Neutrophil (primary cell): Measurements from ENCODE around the gene CALCOCO1.
A peak's percentile ranks its signal among the peaks of the same experiment; 100 is the strongest.

Source experiments
- H3K27ac ChIP-seq: fragments of 200-600 bp; sonication (generic); 2 replicates; pipeline ENCODE4 v1.5.1; 2016; ENCODE audit warnings: mild to moderate bottlenecking, moderate library complexity
- H3K27me3 ChIP-seq: fragments of 200-600 bp; sonication (generic); 2 replicates; pipeline ENCODE4 v1.6.0; 2016; ENCODE audit warnings: mild to moderate bottlenecking
- H3K36me3 ChIP-seq: fragments of 200-600 bp; sonication (generic); 2 replicates; pipeline ENCODE4 v1.5.1; 2017
- H3K4me1 ChIP-seq, 2 experiments: fragments of 200-600 bp in 1 of 2; sonication (generic) in 1 of 2; 1 replicate in 1 of 2; 2 replicates in 1 of 2; pipeline versions ENCODE4 v1.5.1 to v1.6.1; 2013 to 2016; ENCODE audit warnings: low read depth in 1 of 2, low read length in 1 of 2, mild to moderate bottlenecking in 1 of 2, moderate library complexity in 1 of 2; ENCODE audit not compliant: control insufficient read depth in 1 of 2, insufficient read depth in 1 of 2
- H3K4me3 ChIP-seq, 2 experiments: fragments of 200-600 bp in 1 of 2; sonication (generic) in 1 of 2; 1 replicate in 1 of 2; 2 replicates in 1 of 2; pipeline ENCODE4 v1.5.1; 2013 to 2016; ENCODE audit warnings: low read depth in 1 of 2, low read length in 1 of 2, mild to moderate bottlenecking in 1 of 2, moderate library complexity in 1 of 2
- H3K9me3 ChIP-seq: fragments of 200-600 bp; sonication (generic); 2 replicates; pipeline ENCODE4 v1.5.1; 2016
- TF ChIP-seq, protein P1 (sequence below): fragments of 200-600 bp; sonication (generic); IDR thresholded peaks from 2 replicates; pipeline ENCODE4 v1.5.1; 2016; ENCODE audit warnings: antibody characterized with exemption

Gene CALCOCO1

DNA sequence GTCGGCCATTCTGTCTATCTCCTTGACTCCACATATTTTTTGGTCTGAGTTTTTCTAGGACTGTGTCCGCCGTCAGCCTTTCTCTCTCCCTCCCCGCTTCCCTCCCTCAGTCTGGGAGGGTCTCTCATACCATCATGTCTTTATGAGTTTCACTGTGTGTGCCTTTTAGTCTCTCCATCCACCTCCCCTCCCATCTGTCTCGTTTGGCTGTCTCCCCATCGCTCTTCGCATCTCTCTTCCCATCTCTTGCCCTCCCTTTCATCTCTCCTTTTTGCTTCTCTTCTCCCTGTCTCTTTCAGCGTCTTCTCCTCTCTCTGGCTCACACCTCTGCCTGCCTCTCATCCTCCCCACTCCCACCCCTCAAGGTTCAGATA, 31.5 kb upstream of the CALCOCO1 start:
- Histone ChIP-seq H3K4me1 (peaks cover 8 to 17% of the 10 kb centered on the region in 2 experiments), H3K4me3 (no peak overlapping the region), H3K27ac (no peak overlapping the region), H3K27me3 (peaks cover 99% of the 10 kb centered on the region), H3K9me3 (no peaks in the 10 kb centered on the region), H3K36me3 (no peaks in the 10 kb centered on the region)
- TF ChIP-seq, protein P1, sequence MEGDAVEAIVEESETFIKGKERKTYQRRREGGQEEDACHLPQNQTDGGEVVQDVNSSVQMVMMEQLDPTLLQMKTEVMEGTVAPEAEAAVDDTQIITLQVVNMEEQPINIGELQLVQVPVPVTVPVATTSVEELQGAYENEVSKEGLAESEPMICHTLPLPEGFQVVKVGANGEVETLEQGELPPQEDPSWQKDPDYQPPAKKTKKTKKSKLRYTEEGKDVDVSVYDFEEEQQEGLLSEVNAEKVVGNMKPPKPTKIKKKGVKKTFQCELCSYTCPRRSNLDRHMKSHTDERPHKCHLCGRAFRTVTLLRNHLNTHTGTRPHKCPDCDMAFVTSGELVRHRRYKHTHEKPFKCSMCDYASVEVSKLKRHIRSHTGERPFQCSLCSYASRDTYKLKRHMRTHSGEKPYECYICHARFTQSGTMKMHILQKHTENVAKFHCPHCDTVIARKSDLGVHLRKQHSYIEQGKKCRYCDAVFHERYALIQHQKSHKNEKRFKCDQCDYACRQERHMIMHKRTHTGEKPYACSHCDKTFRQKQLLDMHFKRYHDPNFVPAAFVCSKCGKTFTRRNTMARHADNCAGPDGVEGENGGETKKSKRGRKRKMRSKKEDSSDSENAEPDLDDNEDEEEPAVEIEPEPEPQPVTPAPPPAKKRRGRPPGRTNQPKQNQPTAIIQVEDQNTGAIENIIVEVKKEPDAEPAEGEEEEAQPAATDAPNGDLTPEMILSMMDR = no peak

DNA sequence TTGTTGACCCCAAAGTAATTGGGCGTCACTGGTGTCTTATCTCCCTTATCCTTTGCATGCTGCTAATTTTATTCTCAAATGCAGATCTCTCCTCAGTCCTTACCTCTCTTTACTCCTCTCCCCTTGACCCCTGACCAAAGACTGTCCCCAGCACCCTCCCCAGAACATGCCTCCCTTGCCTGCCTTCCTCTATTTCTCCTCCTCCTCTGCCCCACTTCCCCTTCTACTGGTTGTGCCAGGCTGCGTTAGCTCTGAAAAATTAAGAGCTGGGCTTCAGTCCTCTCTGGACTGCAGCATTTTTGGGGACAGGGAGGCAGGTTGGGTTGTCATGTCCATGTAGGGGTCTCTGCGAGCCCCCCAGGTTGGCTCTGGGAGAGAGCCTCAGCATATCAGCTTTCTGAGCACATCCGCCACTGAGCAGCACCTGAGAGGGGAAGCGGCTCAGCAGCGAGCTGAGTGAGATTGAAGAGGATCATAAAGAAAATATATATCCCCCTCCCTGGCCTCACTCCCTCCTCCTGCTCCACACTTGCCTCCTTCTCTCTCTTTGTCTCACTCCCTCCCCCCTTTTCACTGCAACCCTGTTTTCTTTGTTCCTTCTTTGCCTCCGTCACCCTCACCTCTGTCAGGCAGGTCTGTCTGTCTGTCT, 31.0 kb upstream of the CALCOCO1 start:
- TF ChIP-seq, protein P1 = no peak
- Histone ChIP-seq H3K27me3 (peaks cover 99% of the 10 kb centered on the region), H3K4me3 (no peak overlapping the region), H3K36me3 (no peaks in the 10 kb centered on the region), H3K27ac (no peak overlapping the region), H3K4me1 (peaks cover 8 to 17% of the 10 kb centered on the region in 2 experiments), H3K9me3 (no peaks in the 10 kb centered on the region)

DNA sequence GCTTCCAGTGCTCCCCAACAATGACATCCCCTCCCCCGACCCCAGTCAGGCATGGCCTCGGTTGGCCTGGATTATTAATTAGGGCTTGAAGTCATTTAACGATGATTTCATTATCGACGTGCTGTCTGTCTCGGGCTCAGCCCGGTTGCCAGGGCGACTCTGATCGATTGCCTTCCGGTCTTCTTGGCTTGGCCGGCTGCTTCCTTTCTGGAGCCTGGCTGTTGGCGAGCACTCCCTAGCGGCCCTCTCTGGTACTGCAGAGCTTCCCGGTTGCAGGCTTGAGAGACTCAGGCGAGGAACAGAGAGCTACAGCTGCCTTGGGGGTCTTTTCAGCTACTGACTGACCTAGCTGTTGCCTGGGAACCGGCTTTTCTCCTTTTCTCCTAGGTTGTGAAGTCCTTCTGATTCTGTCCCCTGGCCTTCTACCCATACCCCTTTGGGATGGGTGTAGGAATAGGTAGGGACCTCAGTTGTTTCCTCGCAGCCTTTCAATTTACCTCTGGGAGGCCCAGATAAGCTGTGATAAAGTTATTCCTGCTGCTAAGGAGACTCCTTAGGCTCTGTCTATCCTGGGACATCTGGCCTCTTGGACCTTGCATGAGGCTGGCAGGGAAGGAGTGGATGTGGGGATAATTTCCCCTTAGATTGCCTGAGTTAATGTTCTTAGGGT, 30.0 kb upstream of the CALCOCO1 start:
- Histone ChIP-seq H3K4me3 (no peak overlapping the region), H3K27me3 (peaks cover 99% of the 10 kb centered on the region), H3K9me3 (no peaks in the 10 kb centered on the region), H3K27ac (no peak overlapping the region), H3K4me1 (peaks cover 8 to 17% of the 10 kb centered on the region in 2 experiments), H3K36me3 (no peaks in the 10 kb centered on the region)
- TF ChIP-seq, protein P1 = peak; percentile 88

DNA sequence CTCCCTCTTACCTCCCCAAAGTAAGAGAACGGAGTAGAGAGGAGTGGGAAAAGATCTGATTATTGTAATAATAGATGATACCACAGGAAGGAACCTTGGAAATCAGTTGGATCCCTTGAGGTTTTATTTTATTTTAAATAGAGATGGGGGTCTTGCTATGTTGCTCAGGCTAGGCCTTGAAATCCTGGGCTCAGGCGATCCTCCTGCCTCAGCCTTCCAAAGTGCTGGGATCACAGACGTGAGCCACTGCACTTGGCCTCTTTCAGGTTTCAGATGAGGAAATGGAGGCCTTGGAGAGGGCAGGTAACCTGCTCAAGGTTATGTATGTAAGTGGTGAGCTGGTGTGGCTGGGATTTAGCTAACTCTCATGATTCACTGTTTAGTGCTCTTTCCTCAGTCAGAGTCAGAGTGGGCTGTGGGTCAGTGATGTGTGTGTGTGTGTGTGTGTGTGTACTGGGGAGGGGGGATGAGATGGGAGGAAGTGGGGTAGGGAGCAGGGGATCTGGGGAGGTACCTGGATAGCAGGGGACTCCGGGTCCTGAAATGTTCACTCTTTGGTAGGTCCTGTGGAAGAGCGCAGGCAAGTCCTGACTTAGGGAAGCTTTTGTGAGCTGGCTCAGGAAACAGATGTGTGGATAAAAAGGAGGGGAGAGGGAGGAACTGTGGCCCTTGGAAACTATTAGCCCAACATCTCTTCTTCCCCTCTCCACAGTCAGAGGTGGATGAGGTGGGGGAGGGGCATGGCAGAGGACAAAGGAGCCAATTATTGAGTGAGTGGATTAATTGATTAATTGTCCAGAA, 29.2 kb upstream of the CALCOCO1 start:
- Histone ChIP-seq H3K27me3 (peaks cover 99% of the 10 kb centered on the region), H3K4me3 (no peak overlapping the region), H3K27ac (no peak overlapping the region), H3K36me3 (no peaks in the 10 kb centered on the region), H3K4me1 (peaks cover 12 to 23% of the 10 kb centered on the region in 2 experiments), H3K9me3 (no peaks in the 10 kb centered on the region)
- TF ChIP-seq, protein P1 = no peak

DNA sequence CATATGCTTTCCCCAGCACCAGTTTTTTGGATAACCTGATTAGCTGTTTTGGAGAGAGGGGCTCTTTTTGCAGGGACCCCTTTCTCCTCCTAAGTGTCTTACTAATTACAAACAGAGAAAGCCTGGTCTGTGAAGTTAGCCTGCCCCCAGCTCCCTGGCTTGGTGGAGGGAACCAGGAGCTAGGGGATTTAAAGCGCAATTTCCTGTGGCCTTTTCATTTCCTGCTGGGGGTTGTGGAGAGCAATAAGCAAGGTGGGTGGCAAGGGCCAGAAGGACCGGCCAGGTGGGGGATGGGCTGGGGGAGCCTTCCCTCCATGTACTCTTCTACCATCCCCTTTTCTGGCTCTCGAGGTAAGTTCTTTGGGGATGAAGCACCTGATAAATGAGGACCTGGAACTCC, 28.6 kb upstream of the CALCOCO1 start:
- Histone ChIP-seq H3K9me3 (no peaks in the 10 kb centered on the region), H3K27me3 (peaks cover 99% of the 10 kb centered on the region)

More for the DNA sequence above, 28.6 kb upstream of the CALCOCO1 start:
- H3K4me1 ChIP-seq = peaks cover 16 to 30% of the 10 kb centered on the region in 2 experiments
- no peaks in the 10 kb centered on the region for H3K36me3 ChIP-seq
- no peak overlapping the region for H3K4me3 ChIP-seq
- H3K27ac ChIP-seq = no peak overlapping the region
- TF ChIP-seq, protein P1 = no peak
